ENCODE measurements around the gene PKMYT1.
A peak's percentile ranks its signal among the peaks of the same experiment; 100 is the strongest.
"Not testable (repeated sequence)": the region's sequence is repeated elsewhere in the genome, so short reads cannot be mapped to it uniquely, and the experiment has no call there.

Gene PKMYT1

GRCh38 chr16:2929693-2930092, 50.6 kb downstream of the PKMYT1 start:
- DNase-seq, result no peak

GRCh38 chr16:2928796-2929195, 51.5 kb downstream of the PKMYT1 start:
- no peak for DNase-seq

GRCh38 chr16:2928151-2928550, 52.1 kb downstream of the PKMYT1 start:
- DNase-seq, result not testable (repeated sequence)

- peak; percentile 96 for DNase-seq
Measured at GRCh38 chr16:2927010-2927646, 53.1 kb downstream of the PKMYT1 start.

- DNase-seq, result no peak
Measured at GRCh38 chr16:2926650-2926999, 53.6 kb downstream of the PKMYT1 start.

- DNase-seq, result no peak
Measured at GRCh38 chr16:2925951-2926649, 54.1 kb downstream of the PKMYT1 start.

GRCh38 chr16:2924901-2925755, 55.1 kb downstream of the PKMYT1 start:
- no peak for DNase-seq

GRCh38 chr16:2923481-2923880, 56.8 kb downstream of the PKMYT1 start:
- DNase-seq, result no peak
